GM12878 (cell line): Measurements from ENCODE around the gene ITGA11.

ENCODE experiments used
- CBX5 ChIP-seq: sonication (generic); IDR thresholded peaks from 2 replicates; pipeline ENCODE4 v1.6.1; 2016; ENCODE audit warnings: low read depth, moderate library complexity, mild to moderate bottlenecking, inconsistent platforms
- FOS ChIP-seq: IDR thresholded peaks from 3 replicates; pipeline ENCODE4 v1.6.1; 2011; ENCODE audit warnings: borderline replicate concordance; ENCODE audit not compliant: insufficient read length; ENCODE audit errors: extremely low read depth
- NBN ChIP-seq: fragments of 450-650 bp; IDR thresholded peaks from 2 replicates; pipeline ENCODE4 v1.6.1; 2016
- NR2C1 ChIP-seq: fragments of 450-650 bp; IDR thresholded peaks from 2 replicates; pipeline ENCODE4 v1.6.1; 2017; ENCODE audit warnings: antibody characterized with exemption, mild to moderate bottlenecking, moderate library complexity
- PML ChIP-seq: IDR thresholded peaks from 2 replicates; pipeline ENCODE4 v1.6.1; 2012; ENCODE audit warnings: low read length, inconsistent platforms
- POLR2AphosphoS5 ChIP-seq: IDR thresholded peaks from 2 replicates; pipeline ENCODE4 v1.6.1; 2011; ENCODE audit warnings: mild to moderate bottlenecking, low read length, inconsistent platforms
- RAD21 ChIP-seq: IDR thresholded peaks from 2 replicates; pipeline ENCODE4 v1.6.1; 2011; ENCODE audit warnings: mild to moderate bottlenecking, low read depth, low read length, moderate library complexity; ENCODE audit not compliant: insufficient read depth
- RCOR1 ChIP-seq: conservative IDR thresholded peaks from 2 replicates; pipeline ENCODE4 v1.6.1; 2012; ENCODE audit warnings: low read depth, low read length, improper control_type of control experiment
- REST ChIP-seq: IDR thresholded peaks from 2 replicates; pipeline ENCODE4 v1.6.1; 2012; ENCODE audit warnings: mild to moderate bottlenecking, low read depth, low read length
- TF ChIP-seq, protein P1 (sequence below): fragments of 450-650 bp; IDR thresholded peaks from 2 replicates; pipeline ENCODE4 v1.6.1; 2016; ENCODE audit warnings: mild to moderate bottlenecking

DNA sequence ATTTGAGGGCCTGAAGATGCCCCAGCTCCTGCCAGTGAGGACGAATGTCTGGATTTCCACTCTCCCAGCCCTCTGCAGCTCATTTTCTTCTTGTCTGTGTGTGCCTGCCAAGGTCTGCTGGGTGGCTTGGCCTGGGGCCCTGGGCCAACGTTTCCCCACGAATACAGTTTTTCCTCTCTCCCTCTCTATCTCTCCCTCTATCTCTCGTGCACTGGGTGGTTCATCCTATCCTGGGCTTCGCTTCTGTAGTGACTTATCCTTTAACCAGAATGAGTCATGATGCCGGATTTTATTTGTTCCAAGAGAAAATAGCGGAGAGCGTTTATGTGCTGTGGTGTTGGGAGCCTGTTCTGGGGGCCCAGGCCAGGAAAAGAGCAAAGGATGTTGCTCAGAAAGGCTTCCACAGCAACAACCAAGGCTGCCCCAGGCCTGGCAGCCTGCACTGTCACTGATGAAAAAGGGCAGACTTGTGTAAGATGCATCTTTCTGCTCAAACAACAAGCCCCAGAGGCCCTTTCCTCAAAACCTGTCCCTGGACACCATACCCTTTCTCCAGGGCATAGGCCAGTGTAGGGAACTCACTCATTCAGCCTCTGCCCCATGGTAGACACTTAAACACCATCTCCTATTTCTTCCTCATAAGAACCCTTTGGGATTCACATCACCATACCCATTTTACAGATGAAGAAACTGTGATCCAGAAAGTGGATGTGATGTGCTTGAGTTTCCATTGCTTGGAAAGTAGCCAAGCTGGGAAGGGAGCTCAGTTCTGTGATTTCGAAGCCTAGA lies 47.3 kb downstream of the ITGA11 start:
- TF ChIP-seq REST (no peak), RAD21 (no peak), PML (no peak), NBN (no peak), RCOR1 (no peak), CBX5 (no peak), NR2C1 (no peak), FOS (no peak), POLR2AphosphoS5 (no peak)
- TF ChIP-seq, protein P1, sequence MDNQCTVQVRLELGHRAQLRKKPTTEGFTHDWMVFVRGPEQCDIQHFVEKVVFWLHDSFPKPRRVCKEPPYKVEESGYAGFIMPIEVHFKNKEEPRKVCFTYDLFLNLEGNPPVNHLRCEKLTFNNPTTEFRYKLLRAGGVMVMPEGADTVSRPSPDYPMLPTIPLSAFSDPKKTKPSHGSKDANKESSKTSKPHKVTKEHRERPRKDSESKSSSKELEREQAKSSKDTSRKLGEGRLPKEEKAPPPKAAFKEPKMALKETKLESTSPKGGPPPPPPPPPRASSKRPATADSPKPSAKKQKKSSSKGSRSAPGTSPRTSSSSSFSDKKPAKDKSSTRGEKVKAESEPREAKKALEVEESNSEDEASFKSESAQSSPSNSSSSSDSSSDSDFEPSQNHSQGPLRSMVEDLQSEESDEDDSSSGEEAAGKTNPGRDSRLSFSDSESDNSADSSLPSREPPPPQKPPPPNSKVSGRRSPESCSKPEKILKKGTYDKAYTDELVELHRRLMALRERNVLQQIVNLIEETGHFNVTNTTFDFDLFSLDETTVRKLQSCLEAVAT: no peak
